GM12892 (cell line): ENCODE measurements around the gene SORBS1.

ENCODE experiments used
- POLR2A ChIP-seq: IDR thresholded peaks from 2 replicates; pipeline ENCODE4 v1.6.1; 2011; ENCODE audit warnings: low read depth, low read length, control low read depth
- POLR2AphosphoS5 ChIP-seq: IDR thresholded peaks from 2 replicates; pipeline ENCODE4 v1.6.1; 2011; ENCODE audit warnings: low read depth, low read length, control low read depth

DNA sequence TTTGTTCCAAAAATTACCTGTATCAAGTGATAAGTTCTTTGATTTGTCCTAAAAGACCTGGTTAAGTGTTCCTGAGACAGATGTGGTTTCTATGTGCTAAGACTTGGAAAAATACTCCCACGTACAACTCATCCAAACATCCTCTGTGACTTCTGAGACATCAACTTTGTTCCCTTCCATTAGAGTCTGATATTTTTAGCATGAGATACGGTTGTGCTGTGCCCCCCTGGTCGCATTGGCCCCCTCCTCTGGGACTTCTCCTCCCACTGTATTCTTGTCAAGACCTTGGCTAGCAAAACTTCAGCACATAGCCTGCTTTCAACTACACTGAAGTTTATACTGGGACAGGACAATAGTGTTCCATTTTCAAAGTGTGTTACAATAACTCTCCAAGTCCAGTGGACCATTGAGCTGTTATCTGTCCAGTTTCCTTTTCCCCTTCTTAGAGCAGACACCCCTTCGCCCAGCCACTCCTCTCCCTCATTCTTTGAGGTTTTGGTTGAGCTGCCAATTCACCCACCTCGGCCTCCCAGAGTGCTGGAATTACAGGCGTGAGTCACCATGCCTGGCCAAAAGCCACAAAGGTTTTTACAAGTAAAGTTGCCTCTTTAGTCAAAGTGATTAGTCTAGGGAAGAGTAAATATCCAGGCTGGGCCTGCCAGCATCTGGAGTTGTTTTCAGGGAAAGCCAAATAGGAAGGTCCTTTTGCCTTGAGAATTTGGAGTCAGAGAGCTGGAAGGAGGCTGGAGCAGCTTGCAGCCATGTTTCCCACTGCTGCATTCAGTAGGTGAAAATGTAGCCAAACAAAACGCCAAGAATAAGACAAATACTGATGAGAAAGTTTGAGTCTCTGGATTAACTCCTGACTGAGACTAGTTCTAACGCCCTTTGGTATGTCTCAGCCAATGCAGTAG lies 252.5 kb downstream of the SORBS1 start:
- TF ChIP-seq POLR2AphosphoS5 = no peak
- TF ChIP-seq POLR2A = no peak
